ENCODE measurements around the gene PLCB4. TPM values are rescaled to one million over a fixed set of nuclear protein-coding genes. Genes with fewer than 3 reads are reported as not detected.

The PLCB4 gene
- total RNA-seq, 1 donor from 2014 or later = 30.5 TPM

DNA sequence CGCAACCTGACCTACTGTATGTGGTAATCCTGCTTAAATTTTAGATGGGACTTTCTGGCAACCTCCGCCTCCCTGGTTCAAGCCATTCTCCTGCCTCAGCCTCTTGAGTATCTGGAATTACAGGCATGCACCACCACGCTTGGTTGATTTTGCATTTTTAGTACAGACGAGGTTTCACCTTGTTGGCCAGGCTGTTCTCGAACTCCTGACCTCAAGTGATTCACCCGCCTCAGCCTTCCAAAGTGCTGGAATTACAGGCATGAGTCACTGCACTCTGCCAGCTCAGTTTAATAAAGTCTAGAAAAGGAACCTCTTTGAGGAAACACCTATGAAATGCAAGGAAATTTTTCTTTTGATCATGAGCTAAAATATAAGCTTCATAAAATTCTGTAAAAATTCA is 9.0 kb upstream of the PLCB4 start:
- no peak overlapping the region for H3K4me3 ChIP-seq
- no peak for DNase-seq
- intact Hi-C loops (cut with micrococcal nuclease) = no loop called here
- no peak overlapping the region for H3K27ac ChIP-seq (replicated peaks)
- no peaks in the 10 kb centered on the region for H3K27me3 ChIP-seq (ENCODE audit: low read depth)
- H3K36me3 ChIP-seq = no peaks in the 10 kb centered on the region
- H3K4me1 ChIP-seq = no peaks in the 10 kb centered on the region
- TF ChIP-seq, protein P1, sequence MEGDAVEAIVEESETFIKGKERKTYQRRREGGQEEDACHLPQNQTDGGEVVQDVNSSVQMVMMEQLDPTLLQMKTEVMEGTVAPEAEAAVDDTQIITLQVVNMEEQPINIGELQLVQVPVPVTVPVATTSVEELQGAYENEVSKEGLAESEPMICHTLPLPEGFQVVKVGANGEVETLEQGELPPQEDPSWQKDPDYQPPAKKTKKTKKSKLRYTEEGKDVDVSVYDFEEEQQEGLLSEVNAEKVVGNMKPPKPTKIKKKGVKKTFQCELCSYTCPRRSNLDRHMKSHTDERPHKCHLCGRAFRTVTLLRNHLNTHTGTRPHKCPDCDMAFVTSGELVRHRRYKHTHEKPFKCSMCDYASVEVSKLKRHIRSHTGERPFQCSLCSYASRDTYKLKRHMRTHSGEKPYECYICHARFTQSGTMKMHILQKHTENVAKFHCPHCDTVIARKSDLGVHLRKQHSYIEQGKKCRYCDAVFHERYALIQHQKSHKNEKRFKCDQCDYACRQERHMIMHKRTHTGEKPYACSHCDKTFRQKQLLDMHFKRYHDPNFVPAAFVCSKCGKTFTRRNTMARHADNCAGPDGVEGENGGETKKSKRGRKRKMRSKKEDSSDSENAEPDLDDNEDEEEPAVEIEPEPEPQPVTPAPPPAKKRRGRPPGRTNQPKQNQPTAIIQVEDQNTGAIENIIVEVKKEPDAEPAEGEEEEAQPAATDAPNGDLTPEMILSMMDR (IDR thresholded peaks at IDR 0.05; ENCODE audit: borderline replicate concordance) = no peak
- no peaks in the 10 kb centered on the region for H3K9me3 ChIP-seq (replicated peaks)

DNA sequence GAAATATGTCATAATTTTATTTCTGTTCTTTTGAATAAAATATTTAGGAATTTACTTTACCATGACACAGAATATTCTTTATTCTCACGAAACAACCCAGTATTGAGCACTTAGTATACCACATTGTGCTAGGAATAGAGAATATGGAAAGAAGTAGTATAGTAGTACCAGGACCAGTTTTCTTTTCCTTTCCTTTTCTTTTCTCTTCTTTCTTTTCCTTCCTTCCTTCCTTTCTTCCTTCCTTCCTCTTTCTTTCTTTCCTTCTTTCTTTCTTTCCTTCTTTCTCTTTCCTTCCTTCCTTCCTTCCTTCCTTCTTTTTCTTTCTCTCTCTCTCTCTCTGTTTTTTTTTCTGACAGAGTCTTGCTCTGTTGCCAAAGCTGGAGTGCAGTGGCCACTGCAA is 7.5 kb upstream of the PLCB4 start:
- H3K27ac ChIP-seq (replicated peaks) = no peak overlapping the region
- H3K4me3 ChIP-seq = no peak overlapping the region
- H3K36me3 ChIP-seq = no peaks in the 10 kb centered on the region
- TF ChIP-seq, protein P1 (IDR thresholded peaks at IDR 0.05; ENCODE audit: borderline replicate concordance) = no peak
- H3K9me3 ChIP-seq (replicated peaks) = no peaks in the 10 kb centered on the region
- no peak for DNase-seq
- H3K27me3 ChIP-seq (ENCODE audit: low read depth) = no peaks in the 10 kb centered on the region
- intact Hi-C loops (cut with micrococcal nuclease) = no loop called here
- no peaks in the 10 kb centered on the region for H3K4me1 ChIP-seq

DNA sequence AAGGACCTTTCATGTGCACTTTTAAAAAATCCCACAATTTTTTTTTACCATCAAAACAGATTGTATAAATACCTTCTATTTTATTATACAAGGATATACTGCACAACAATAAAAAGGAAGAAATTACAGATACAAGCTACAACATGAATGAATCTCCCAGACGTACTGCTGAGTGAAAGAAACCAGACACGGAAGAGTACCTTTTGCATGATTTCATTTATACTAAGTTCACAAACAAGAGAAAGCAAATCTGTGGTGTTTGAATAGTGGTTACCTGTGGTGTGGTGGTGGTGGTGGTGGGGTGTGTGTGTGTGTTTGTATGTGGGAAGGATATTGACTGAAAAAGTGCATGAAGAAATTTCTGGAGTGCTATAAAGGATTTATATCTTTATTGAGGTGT is 6.8 kb upstream of the PLCB4 start:
- Histone ChIP-seq H3K27me3 (ENCODE audit: low read depth) (no peaks in the 10 kb centered on the region), H3K4me3 (no peak overlapping the region), H3K27ac (replicated peaks) (no peak overlapping the region), H3K36me3 (no peaks in the 10 kb centered on the region), H3K4me1 (peaks cover under 1% of the 10 kb centered on the region), H3K9me3 (replicated peaks) (no peaks in the 10 kb centered on the region)
- intact Hi-C loops (cut with micrococcal nuclease) = no loop called here
- DNase-seq = no peak
- TF ChIP-seq, protein P1 (IDR thresholded peaks at IDR 0.05; ENCODE audit: borderline replicate concordance) = no peak

DNA sequence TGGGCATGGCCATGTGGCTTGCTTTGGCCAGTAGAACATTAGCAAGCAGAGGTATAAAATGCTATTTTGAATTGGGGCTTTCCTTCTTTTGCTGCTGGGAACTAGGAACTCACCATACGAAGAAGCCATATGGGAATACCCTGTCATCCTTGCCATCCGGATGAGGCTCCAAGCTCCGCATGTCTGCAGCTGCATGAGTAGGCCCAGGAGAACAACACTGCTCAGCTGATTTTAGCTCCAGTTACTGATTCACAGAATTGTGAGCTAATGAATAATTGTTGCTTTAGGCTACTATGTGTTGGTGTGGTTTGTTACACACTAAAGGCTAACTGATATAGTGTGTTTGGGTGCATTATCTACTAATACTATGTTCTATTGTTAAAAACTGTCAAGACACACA is 2.7 kb upstream of the PLCB4 start:
- Histone ChIP-seq H3K27ac (replicated peaks) (peak overlapping the region; percentile 95), H3K9me3 (replicated peaks) (no peaks in the 10 kb centered on the region), H3K27me3 (ENCODE audit: low read depth) (no peaks in the 10 kb centered on the region), H3K4me1 (peaks cover 36% of the 10 kb centered on the region), H3K36me3 (no peaks in the 10 kb centered on the region), H3K4me3 (no peak overlapping the region)
- TF ChIP-seq, protein P1 (IDR thresholded peaks at IDR 0.05; ENCODE audit: borderline replicate concordance) = no peak
- intact Hi-C loops (cut with micrococcal nuclease) = no loop called here
- no peak for DNase-seq

DNA sequence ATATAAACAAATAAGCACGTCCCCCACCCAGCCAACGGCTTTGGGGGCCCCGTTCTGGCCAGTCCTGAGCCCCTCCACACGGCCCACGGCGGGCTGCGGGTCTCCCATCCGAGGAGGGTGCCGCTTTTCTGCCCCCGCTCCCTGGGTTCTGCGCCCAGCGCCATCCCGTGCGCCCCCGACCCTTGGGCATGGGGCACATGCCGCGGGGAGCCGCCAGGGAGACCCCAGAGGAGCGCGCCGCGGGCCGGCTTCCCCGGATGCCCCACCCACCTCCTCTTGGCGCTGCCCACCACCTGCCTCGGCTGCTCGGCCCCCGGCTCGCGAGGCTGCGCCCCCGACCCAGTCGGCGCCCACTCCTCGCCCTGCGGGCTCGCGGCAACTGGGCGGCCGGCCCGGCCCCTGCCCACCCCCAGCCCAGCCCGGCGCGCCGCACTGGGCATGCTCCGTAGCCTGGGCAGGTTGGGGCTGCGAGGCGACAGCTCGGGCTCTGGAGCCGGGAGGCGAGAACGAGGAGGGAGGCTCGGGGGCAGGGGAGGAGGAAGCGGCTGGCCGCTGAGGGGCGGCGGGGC is 570 bp upstream of the PLCB4 start:
- TF ChIP-seq, protein P1 (IDR thresholded peaks at IDR 0.05; ENCODE audit: borderline replicate concordance) = no peak
- peak overlapping the region; percentile 95 for H3K27ac ChIP-seq (replicated peaks)
- peak overlapping the region; percentile 94 for H3K4me3 ChIP-seq
- H3K9me3 ChIP-seq (replicated peaks) = no peaks in the 10 kb centered on the region
- intact Hi-C loops (cut with micrococcal nuclease) = no loop called here
- no peaks in the 10 kb centered on the region for H3K27me3 ChIP-seq (ENCODE audit: low read depth)
- peaks cover 57% of the 10 kb centered on the region for H3K4me1 ChIP-seq
- H3K36me3 ChIP-seq = no peaks in the 10 kb centered on the region
- DNase-seq = peak; percentile 59

All from left ventricle myocardium inferior (tissue), 1 donor.